Measurements from ENCODE around the gene RPS6KA1.

DNA sequence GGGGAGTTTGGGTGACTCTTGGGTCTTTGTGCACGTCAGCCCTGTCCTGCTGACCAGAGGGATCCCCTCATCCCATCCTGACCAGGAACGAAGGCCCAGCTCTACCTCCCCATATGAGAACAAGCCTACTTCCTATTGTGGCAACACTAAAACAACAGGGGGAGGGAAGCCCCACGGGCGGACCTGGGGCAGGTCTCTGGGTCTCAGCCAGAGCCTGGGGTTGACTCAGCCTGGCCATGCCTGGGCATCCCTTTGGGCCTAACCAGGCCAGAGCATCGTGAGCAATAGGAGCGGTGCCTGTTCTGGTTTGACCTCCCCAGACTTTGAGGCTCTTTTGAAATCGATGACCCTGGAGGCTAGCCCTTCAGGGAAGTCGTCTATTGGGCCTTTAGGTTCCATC is 16.8 kb downstream of the RPS6KA1 start:
- TF ChIP-seq, protein P1, sequence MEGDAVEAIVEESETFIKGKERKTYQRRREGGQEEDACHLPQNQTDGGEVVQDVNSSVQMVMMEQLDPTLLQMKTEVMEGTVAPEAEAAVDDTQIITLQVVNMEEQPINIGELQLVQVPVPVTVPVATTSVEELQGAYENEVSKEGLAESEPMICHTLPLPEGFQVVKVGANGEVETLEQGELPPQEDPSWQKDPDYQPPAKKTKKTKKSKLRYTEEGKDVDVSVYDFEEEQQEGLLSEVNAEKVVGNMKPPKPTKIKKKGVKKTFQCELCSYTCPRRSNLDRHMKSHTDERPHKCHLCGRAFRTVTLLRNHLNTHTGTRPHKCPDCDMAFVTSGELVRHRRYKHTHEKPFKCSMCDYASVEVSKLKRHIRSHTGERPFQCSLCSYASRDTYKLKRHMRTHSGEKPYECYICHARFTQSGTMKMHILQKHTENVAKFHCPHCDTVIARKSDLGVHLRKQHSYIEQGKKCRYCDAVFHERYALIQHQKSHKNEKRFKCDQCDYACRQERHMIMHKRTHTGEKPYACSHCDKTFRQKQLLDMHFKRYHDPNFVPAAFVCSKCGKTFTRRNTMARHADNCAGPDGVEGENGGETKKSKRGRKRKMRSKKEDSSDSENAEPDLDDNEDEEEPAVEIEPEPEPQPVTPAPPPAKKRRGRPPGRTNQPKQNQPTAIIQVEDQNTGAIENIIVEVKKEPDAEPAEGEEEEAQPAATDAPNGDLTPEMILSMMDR (IDR thresholded peaks at IDR 0.05) = no peak
- TF ChIP-seq POLR2A (IDR thresholded peaks at IDR 0.05) = no peak

All from Peyer's patch (tissue), 4 donors.